GM19328 (cell line): ENCODE measurements around the gene GLCE.

Experiments used
- ATAC-seq: cut with Tn5 transposase; IDR thresholded peaks from one replicate; pipeline ENCODE4 v1.9.1; 2021; ENCODE audit warnings: mild to moderate bottlenecking, moderate library complexity; ENCODE audit not compliant: unreplicated experiment

GLCE gene

GRCh38 chr15:69315402-69316110 is 155.1 kb downstream of the GLCE start:
- ATAC-seq, result no peak

DNA sequence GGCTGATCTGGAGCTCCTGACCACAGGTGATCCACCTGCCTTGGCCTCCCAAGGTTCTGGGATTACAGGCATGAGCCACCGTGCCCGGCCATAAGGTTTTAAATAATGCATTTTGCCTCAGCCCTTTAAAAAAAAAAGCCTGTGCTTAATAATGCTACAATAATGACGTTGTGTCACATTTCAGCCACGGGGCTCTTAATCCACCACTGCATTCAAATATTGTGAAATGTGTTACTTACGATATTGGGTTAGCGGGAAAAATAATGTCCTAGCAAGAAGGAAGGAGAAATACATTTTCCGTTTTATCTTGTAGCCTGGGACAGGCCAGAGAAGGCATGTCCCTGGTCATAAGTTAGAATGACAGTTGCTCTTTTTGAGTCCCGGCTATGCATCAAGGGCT is 155.9 kb downstream of the GLCE start:
- ATAC-seq, result no peak

DNA sequence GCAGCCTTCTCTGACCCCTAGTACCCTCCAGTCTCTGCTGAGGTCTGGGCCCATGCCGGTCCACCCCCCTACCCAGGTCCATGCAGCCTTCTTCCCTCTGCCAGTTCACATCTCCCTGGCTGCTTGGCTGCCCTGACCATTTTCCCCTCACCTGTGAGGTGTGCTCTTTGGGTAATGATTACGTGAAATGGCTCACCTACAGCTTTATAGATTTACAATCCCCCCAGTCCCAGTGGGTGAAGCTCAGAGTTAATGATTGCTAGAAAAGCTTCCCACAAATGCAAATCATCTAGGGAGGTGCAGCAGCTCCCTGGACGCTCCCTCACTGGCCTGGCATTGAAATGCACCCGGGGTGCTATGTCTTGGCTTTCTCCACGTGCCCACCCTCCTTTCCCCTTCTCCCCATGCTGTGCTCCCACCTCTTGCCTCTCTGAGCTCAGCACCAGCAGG is 157.0 kb downstream of the GLCE start:
- ATAC-seq, result no peak

DNA sequence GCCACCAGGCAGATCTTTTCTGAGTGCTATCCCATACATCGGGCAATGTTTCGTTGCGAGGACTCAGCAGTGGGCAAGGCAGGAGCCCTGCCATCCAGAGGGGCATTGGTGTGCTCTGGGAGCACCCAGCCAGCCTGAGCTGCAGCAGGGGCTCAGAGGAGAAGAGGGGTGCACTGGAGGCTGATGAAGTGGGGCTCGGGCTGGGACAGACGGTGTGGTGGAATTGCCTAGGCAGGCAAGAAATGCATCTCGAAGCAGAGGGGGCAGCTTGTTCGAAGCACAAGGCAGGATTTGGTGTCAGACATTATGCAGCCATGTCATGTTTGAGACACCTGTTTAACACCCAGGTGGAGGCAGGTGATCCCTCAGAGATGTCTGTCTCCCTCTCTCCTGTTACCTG is 157.6 kb downstream of the GLCE start:
- no peak for ATAC-seq

- ATAC-seq, result no peak
These were observed 159.2 kb downstream of the GLCE start for GRCh38 chr15:69319384-69320375.

GRCh38 chr15:69320977-69321554 is 160.6 kb downstream of the GLCE start:
- no peak for ATAC-seq
